Measurements from ENCODE around the gene LRRC3B.

GRCh38 chr3:26708501-26708900, 85.9 kb downstream of the LRRC3B start:
- TF ChIP-seq ZNF521 (tag by site-specific recombination; IDR thresholded peaks at IDR 0.05) = no peak
- no peak for TF ChIP-seq KLF16 (tag by site-specific recombination; IDR thresholded peaks at IDR 0.05)
- TF ChIP-seq CTCF (tag by site-specific recombination; IDR thresholded peaks at IDR 0.05) = no peak
- TF ChIP-seq ZNF335 (tag by site-specific recombination; conservative IDR thresholded peaks at IDR 0.05) = no peak
- TF ChIP-seq ZNF24 (tag by site-specific recombination; IDR thresholded peaks at IDR 0.05) = no peak
- no peak for TF ChIP-seq ZNF16 (tag by site-specific recombination; IDR thresholded peaks at IDR 0.05; ENCODE audit: low read depth)
- no peak for TF ChIP-seq SCRT1 (tag by site-specific recombination; IDR thresholded peaks at IDR 0.05; ENCODE audit: borderline replicate concordance)
- no peak for TF ChIP-seq ATF2 (tag by site-specific recombination; IDR thresholded peaks at IDR 0.05; ENCODE audit: low read depth)
- TF ChIP-seq ZBTB7A (tag by site-specific recombination; IDR thresholded peaks at IDR 0.05; ENCODE audit: low read depth) = no peak
- TF ChIP-seq ZNF132 (tag by site-specific recombination; IDR thresholded peaks at IDR 0.05; ENCODE audit: borderline replicate concordance) = no peak
- no peak for TF ChIP-seq REST (tag by site-specific recombination; IDR thresholded peaks at IDR 0.05)
- TF ChIP-seq ZNF701 (tag by site-specific recombination; IDR thresholded peaks at IDR 0.05) = no peak

All from HEK293 (cell line).